Osteocyte (in vitro differentiated cells): ENCODE results near the gene ARSI. TPM values are rescaled to one million over a fixed set of nuclear protein-coding genes. Genes with fewer than 3 reads are reported as not detected.

Source experiments
- DNase-seq: peaks from one replicate; pipeline ENCODE4 v3.0.0; 2021; ENCODE audit warnings: mixed read lengths; ENCODE audit not compliant: unreplicated experiment; ENCODE audit errors: extremely low spot score
- H3K27ac Mint-ChIP-seq: one replicate; pipeline ENCODE4 v1.8.0; 2021; ENCODE audit warnings: mild to moderate bottlenecking, mixed read lengths; ENCODE audit not compliant: unreplicated experiment
- H3K27me3 Mint-ChIP-seq: one replicate; pipeline ENCODE4 v1.8.0; 2021; ENCODE audit warnings: mixed read lengths; ENCODE audit not compliant: unreplicated experiment
- H3K36me3 Mint-ChIP-seq: one replicate; pipeline ENCODE4 v1.8.0; 2021; ENCODE audit warnings: mixed read lengths; ENCODE audit not compliant: unreplicated experiment
- H3K4me1 Mint-ChIP-seq: one replicate; pipeline ENCODE4 v1.8.0; 2021; ENCODE audit warnings: mixed read lengths; ENCODE audit not compliant: unreplicated experiment
- H3K4me3 Mint-ChIP-seq: one replicate; pipeline ENCODE4 v1.8.0; 2021; ENCODE audit warnings: mild to moderate bottlenecking, moderate library complexity, mixed read lengths; ENCODE audit not compliant: unreplicated experiment
- H3K9me3 Mint-ChIP-seq: one replicate; pipeline ENCODE4 v1.8.0; 2021; ENCODE audit warnings: mixed read lengths; ENCODE audit not compliant: unreplicated experiment
- total RNA-seq: library from RNA; stranded (reverse); gene quantifications from 2 replicates; pipeline ENCODE4 v1.2.1, GENCODE V29; 2021
- TF ChIP-seq, protein P1 (sequence below): fragments of 200-600 bp; sonication (generic); IDR thresholded peaks from 2 replicates; pipeline ENCODE4 v1.5.0; 2021; ENCODE audit warnings: antibody characterized with exemption, mild to moderate bottlenecking, moderate library complexity

ARSI gene
- total RNA-seq, 1 donor from 2014 or later: 0.51 TPM

DNA sequence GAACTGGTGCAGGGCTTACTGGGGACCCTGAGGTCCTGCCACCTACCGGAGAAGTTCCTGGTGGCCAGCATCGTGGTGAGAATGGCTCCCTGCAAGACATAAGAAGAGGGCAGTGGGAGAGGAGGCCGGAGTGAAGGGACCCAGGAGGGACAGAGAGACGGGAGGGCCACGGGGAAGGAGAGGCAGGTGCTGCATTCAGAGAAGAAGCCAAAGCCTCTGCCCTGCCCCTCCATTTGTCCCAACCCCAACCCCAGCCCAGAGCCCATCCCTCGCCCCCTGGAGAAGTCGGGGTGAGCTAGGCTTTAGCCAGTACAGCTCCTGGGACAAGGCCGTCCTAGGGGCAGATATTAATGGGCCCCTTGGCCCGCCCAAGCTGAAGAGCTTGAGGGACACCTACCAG lies 55.0 kb downstream of the ARSI start:
- no peaks in the 10 kb centered on the region for H3K9me3 Mint-ChIP-seq
- peaks cover 8% of the 10 kb centered on the region for H3K4me1 Mint-ChIP-seq
- H3K27me3 Mint-ChIP-seq: peaks cover 5% of the 10 kb centered on the region
- no peak overlapping the region for H3K27ac Mint-ChIP-seq
- DNase-seq: no peak
- H3K4me3 Mint-ChIP-seq: no peak overlapping the region
- TF ChIP-seq, protein P1, sequence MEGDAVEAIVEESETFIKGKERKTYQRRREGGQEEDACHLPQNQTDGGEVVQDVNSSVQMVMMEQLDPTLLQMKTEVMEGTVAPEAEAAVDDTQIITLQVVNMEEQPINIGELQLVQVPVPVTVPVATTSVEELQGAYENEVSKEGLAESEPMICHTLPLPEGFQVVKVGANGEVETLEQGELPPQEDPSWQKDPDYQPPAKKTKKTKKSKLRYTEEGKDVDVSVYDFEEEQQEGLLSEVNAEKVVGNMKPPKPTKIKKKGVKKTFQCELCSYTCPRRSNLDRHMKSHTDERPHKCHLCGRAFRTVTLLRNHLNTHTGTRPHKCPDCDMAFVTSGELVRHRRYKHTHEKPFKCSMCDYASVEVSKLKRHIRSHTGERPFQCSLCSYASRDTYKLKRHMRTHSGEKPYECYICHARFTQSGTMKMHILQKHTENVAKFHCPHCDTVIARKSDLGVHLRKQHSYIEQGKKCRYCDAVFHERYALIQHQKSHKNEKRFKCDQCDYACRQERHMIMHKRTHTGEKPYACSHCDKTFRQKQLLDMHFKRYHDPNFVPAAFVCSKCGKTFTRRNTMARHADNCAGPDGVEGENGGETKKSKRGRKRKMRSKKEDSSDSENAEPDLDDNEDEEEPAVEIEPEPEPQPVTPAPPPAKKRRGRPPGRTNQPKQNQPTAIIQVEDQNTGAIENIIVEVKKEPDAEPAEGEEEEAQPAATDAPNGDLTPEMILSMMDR: no peak
- H3K36me3 Mint-ChIP-seq: no peaks in the 10 kb centered on the region

DNA sequence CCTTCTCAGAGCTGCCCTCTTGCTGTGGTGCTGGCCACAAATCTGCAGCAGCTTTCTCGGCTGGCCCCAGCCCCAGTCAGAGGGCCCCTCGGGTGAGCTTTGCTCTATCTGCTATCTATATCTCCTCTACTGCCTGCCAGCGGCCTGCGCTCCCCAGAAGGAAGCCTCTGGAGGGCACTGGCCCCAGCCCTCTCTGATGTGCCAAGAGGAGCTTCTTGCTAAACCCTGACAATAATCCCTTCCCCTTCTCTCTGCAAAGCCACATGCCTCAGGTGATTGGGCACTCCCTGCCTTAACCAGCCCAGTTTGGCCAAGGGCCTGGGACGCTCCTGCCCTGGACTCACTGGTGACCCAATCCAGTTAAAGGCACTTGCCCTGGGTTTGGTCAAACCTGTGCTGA lies 55.9 kb downstream of the ARSI start:
- H3K27me3 Mint-ChIP-seq: peaks cover 7% of the 10 kb centered on the region
- H3K36me3 Mint-ChIP-seq: no peaks in the 10 kb centered on the region
- TF ChIP-seq, protein P1: no peak
- DNase-seq: no peak
- peaks cover 8% of the 10 kb centered on the region for H3K4me1 Mint-ChIP-seq
- no peak overlapping the region for H3K4me3 Mint-ChIP-seq
- H3K27ac Mint-ChIP-seq: no peak overlapping the region
- H3K9me3 Mint-ChIP-seq: no peaks in the 10 kb centered on the region

DNA sequence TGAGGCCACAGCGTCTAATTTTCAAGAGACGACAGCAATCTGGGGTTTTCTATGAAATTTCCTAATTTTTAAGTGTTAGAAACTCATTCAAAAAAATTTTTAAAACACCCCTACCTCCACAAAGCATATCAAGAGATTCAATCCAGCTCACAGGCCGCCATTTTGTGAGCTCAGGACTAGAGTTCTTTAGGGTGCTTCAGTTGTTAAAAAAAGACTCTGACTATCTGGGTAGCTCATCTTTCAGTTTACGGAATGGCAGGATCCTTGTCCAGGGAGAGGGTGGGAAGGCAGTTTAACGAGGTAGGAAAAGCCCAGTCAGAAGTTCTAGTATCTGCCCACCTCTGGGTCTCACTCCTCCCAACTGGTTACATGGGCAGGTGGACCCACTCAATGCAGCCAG lies 56.3 kb downstream of the ARSI start:
- Mint-ChIP-seq H3K27ac (no peak overlapping the region), H3K4me3 (no peak overlapping the region), H3K4me1 (peaks cover 8% of the 10 kb centered on the region), H3K27me3 (peaks cover 8% of the 10 kb centered on the region), H3K36me3 (no peaks in the 10 kb centered on the region), H3K9me3 (no peaks in the 10 kb centered on the region)
- TF ChIP-seq, protein P1: no peak
- no peak for DNase-seq

Other genes with a start within 250 kb of the ARSI start
- 1.1 and 1.2 TPM in 2 replicates for gene CSF1R, start 216.4 kb downstream of the ARSI start, total RNA-seq
- gene PDGFRB, start 147.1 kb downstream of the ARSI start, total RNA-seq: 1,093 and 1,131 TPM in 2 replicates
- 0.71 and 1.0 TPM in 2 replicates for gene CDX1, start 136.1 kb downstream of the ARSI start, total RNA-seq
- not detected in 2 replicates for gene SLC6A7, start 112.8 kb downstream of the ARSI start, total RNA-seq
- not detected in 2 replicates for gene CAMK2A, start 13.1 kb downstream of the ARSI start, total RNA-seq
- 28.6 and 32.5 TPM in 2 replicates for gene TCOF1, start 54.8 kb upstream of the ARSI start, total RNA-seq
- gene CD74, start 110.0 kb upstream of the ARSI start, total RNA-seq: not detected in 2 replicates
- 1,748 and 1,798 TPM in 2 replicates for gene RPS14, start 146.8 kb upstream of the ARSI start, total RNA-seq
- 110 and 118 TPM in 2 replicates for gene NDST1, start 205.2 kb upstream of the ARSI start, total RNA-seq